HUES6 (cell line): ENCODE data around the gene TXN2.
"Not testable (repeated sequence)": the region's sequence is repeated elsewhere in the genome, so short reads cannot be mapped to it uniquely, and the experiment has no call there.

ENCODE experiments used
- H3K27ac ChIP-seq: 2 replicates; pipeline ENCODE4 v1.7.0; 2013; ENCODE audit warnings: low read depth, mild to moderate bottlenecking, low read length, inconsistent platforms
- H3K27me3 ChIP-seq: 2 replicates; pipeline ENCODE4 v1.6.1; 2013; ENCODE audit warnings: low read length; ENCODE audit not compliant: control insufficient read depth, insufficient read depth
- H3K36me3 ChIP-seq: 2 replicates; pipeline ENCODE4 v1.6.1; 2013; ENCODE audit warnings: low read length; ENCODE audit not compliant: control insufficient read depth, insufficient read depth
- H3K4me1 ChIP-seq: 2 replicates; pipeline ENCODE4 v1.6.1; 2013; ENCODE audit warnings: low read length; ENCODE audit not compliant: control insufficient read depth, insufficient read depth
- H3K4me3 ChIP-seq: 2 replicates; pipeline ENCODE4 v1.5.1; 2013; ENCODE audit warnings: low read depth, low read length
- H3K9ac ChIP-seq: one replicate; pipeline ENCODE4 v1.6.1; 2013; ENCODE audit warnings: mild to moderate bottlenecking, low read length
- H3K9me3 ChIP-seq: 2 replicates; pipeline ENCODE4 v1.6.1; 2013; ENCODE audit warnings: low read depth, low read length; ENCODE audit not compliant: control insufficient read depth, insufficient read depth

The TXN2 gene

DNA sequence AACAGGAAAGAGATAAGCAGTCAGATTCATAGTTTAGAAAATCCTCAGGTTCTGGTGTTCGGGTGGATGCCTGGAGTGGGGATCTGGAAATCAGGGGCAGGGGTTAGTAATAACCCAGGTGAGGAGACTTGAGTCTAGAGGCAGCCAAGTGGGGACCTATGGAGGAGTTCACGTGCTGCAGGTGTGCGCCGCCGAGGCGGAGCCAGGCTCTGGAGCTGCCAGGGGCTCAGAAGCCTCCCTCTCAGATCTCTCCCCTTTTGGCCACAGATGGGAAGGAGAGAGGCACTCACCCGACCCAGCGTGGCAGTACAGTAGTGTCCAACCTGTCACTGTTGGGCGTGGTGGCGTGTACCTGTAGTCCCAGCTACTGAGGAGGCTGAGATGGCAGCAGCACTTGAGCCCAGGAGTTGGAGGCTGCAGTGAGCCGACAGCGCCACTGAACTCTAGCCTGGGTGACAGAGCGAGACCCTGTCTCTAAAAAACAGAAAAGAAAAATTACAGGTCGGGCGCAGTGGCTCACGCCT lies 27.5 kb downstream of the TXN2 start:
- no peak overlapping the region for H3K4me3 ChIP-seq
- H3K9ac ChIP-seq = no peak overlapping the region

DNA sequence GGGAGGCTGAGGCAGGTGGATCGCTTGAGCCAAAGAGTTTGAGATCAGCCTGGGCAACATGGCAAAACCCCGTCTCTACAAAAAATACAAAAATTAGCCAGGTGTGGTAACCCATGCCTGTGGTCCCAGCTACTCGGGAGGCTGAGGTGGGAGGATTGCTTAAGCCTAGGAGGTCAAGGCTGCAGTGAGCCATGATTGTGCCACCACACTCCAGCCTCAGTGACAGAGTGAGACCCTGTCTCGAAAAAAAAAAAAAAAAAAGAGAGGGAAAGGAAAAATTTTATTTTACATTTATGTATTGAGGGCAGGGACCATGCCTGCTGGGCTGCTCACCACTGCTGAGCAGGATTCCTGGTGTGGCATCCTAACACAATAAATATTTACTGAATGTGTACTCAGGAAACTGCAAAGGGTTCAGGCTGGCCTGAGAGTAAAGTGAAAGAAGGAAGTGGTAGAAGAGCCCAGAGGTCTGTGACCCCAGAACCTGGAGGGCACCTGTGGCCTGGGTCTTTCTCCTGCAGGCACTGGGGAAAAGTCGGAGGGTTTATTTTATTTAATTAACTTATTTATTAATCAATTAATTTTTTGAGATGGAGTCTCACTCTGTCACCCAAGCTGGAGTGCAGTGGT lies 28.3 kb downstream of the TXN2 start:
- H3K9ac ChIP-seq, H3K36me3 ChIP-seq, H3K27me3 ChIP-seq, H3K27ac ChIP-seq, H3K9me3 ChIP-seq, H3K4me3 ChIP-seq: not testable (repeated sequence)
- peaks cover 37% of the 10 kb centered on the region for H3K4me1 ChIP-seq

More for the DNA sequence above, 27.5 kb downstream of the TXN2 start:
- H3K9me3 ChIP-seq = no peaks in the 10 kb centered on the region
- no peaks in the 10 kb centered on the region for H3K36me3 ChIP-seq
- no peaks in the 10 kb centered on the region for H3K27me3 ChIP-seq
- no peak overlapping the region for H3K27ac ChIP-seq
- peaks cover 38% of the 10 kb centered on the region for H3K4me1 ChIP-seq

DNA sequence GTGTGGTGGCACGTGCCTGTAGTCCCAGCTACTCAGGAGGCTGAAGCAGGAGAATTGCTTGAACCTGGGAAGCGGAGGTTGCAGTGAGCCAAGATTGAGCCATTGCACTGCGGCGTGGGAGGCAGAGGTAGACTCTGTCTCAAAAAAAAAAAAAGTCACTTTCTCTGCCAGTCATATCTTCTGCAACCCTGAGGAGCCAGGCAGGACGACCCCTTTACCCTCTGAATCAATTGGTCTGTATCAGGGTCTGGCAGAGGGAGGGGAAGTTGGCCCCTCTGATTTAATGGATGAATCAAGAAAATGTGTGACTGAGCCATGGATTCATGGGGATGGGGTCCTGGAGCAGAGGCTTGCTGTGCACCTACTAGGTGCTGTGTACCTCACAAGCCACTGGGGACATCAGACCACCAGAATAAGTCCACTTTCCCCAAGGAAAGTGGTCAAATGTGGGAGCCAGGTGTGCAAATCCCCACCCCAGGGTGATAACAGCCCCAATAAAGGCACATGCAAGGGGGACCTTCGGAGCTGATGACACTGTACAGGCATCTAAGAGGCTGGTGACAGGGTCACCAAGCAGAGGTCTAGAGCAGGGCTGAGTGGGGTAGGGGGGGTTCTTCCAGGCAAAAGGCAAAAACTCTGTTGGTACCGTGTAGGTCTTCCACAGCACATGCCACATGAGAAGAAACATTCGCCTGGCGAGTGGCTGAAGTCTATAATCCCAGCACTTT lies 29.0 kb downstream of the TXN2 start:
- Histone ChIP-seq H3K27ac (no peak overlapping the region), H3K9me3 (no peaks in the 10 kb centered on the region), H3K9ac (no peak overlapping the region), H3K4me1 (peaks cover 32% of the 10 kb centered on the region), H3K36me3 (no peaks in the 10 kb centered on the region), H3K4me3 (no peak overlapping the region), H3K27me3 (no peaks in the 10 kb centered on the region)

DNA sequence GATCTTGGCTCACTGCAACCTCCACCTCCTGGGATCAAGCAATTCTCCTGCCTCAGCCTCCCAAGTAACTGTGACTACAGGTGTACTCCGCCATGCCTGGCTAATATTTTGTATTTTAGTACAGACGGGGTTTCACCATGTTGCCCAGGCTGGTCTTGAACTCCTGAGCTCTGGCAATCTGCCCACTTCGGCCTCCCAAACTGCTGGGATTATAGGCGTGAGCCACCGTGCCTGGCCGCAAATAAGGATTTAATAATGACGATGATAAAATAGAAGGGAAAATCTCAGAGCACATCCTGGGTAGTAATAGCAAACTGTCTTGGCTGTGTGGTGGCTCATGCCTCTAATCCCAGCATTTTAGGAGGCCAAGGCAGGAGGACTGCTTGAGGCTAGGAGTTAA lies 30.5 kb downstream of the TXN2 start:
- not testable (repeated sequence) for H3K9ac ChIP-seq, H3K27ac ChIP-seq, H3K4me3 ChIP-seq, H3K9me3 ChIP-seq, H3K27me3 ChIP-seq, H3K36me3 ChIP-seq
- peaks cover 31% of the 10 kb centered on the region for H3K4me1 ChIP-seq

DNA sequence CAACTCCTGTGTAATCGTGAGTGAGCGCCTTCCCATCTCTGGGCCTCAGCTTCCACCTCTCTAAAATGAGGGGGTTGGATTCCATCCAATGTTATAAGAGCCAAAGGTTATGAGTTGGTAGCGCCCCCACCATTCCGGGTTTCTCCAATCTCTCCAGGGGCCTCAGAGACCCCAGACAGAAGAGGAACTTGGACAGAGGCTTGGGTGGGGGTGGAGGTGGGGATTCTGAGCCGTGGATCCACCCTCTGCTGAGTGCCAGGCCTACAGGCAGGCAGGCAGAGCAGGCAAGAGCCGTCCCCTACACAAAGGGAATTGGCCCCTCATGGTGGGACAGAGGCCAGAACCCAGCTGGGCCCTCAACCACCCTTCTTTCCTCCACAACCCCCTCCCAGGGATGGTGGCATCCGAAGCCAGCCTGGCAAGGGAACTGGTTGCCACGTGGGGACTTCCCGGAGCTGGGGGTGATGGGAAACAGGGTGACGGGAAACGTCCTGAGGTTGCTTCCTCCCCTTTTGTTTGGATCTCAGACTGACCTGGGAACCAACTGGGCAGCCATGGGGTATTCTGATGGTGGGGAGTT lies 31.8 kb downstream of the TXN2 start:
- no peaks in the 10 kb centered on the region for H3K27me3 ChIP-seq
- 0 out of 2 replicates have a peak, but pooled peaks cover 5% of the 10 kb centered on the region for H3K9me3 ChIP-seq
- no peak overlapping the region for H3K27ac ChIP-seq
- H3K36me3 ChIP-seq = no peaks in the 10 kb centered on the region
- H3K4me1 ChIP-seq = peaks cover 22% of the 10 kb centered on the region; the same call in 1 of the 2 replicates
- no peak overlapping the region for H3K9ac ChIP-seq
- H3K4me3 ChIP-seq = no peak overlapping the region

DNA sequence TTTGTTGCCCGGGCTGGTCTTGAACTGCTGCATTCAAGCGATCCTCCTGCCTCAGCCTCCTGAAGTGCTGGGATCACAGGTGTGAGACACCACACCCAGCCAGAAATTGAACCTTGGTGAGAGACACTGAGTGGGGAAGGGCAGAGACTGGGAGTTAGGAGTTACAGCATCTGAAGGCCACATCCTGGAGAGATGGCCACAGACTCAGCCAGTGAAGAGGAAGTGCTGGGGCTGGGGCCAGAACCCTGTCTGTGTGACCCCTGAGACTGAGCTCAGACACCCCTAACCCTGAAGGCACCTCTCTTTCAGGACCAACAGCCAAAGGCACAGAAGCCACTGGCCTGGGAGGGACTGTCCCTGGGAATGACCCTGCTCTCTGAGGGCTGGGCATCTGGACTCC lies 33.8 kb downstream of the TXN2 start:
- Histone ChIP-seq H3K9me3 (0 out of 2 replicates have a peak, but pooled peaks cover 5% of the 10 kb centered on the region), H3K27me3 (no peaks in the 10 kb centered on the region), H3K27ac (no peak overlapping the region), H3K9ac (no peak overlapping the region), H3K4me1 (peaks cover 25% of the 10 kb centered on the region), H3K36me3 (no peaks in the 10 kb centered on the region), H3K4me3 (no peak overlapping the region)

DNA sequence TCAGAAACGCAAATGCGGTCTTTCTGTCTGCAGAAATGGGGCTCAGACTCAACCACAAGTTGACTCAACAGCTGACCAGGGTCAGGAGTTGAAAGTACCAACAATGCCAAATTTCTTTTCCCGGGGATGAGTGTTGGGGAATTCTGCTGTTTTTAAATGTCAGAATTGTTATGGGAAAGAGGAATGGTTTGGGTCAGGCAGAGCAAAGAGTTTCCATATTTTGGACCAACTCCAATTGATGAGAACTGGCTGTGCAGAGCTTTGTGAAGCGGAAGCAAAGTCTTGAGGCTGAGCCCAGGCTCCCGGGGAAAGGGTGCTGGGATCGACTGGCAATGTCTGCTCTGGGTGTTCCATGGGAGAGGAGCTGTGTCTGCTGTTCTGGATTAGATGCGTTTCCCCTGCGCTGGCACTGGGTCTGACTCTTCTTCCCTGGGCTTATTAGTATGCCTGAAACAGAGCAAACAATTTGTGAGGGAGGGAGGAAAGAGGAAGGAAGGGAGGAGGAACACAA lies 36.2 kb downstream of the TXN2 start:
- Histone ChIP-seq H3K9ac (no peak overlapping the region), H3K9me3 (0 out of 2 replicates have a peak, but pooled peaks cover 5% of the 10 kb centered on the region), H3K4me3 (no peak overlapping the region), H3K4me1 (peaks cover 23% of the 10 kb centered on the region), H3K36me3 (no peaks in the 10 kb centered on the region), H3K27me3 (no peaks in the 10 kb centered on the region), H3K27ac (no peak overlapping the region)

DNA sequence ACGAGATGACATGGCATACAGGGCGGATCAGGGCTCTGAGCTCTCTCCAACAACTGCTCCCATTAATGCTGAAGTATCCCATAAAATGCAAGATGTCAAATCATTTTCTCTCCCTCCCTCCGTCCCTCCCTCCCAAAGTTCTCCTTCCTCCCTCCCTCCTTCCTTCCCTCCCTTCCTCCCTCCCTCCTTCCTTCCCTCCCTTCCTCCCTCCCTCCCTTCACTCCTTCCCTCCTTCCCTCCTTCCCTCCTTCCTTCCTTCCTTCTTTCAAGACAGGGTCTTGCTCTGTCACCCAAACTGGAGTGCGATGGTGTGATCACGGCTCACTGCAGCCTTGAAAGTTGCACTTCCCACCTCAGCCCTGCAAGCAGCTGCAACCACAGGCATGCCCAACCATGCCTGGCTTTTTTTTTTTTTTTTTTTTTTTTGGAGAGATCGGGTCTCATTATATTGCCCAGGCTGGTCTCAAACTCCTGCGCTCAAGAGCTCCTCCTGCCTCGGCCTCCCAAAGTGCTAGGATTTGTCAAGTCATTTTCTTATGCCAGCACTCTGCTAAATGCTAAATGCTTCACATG lies 38.2 kb downstream of the TXN2 start:
- Histone ChIP-seq H3K4me3 (no peak overlapping the region), H3K4me1 (peaks cover 17% of the 10 kb centered on the region), H3K9ac (no peak overlapping the region), H3K27me3 (no peaks in the 10 kb centered on the region), H3K9me3 (0 out of 2 replicates have a peak, but pooled peaks cover 5% of the 10 kb centered on the region), H3K27ac (no peak overlapping the region), H3K36me3 (no peaks in the 10 kb centered on the region)

DNA sequence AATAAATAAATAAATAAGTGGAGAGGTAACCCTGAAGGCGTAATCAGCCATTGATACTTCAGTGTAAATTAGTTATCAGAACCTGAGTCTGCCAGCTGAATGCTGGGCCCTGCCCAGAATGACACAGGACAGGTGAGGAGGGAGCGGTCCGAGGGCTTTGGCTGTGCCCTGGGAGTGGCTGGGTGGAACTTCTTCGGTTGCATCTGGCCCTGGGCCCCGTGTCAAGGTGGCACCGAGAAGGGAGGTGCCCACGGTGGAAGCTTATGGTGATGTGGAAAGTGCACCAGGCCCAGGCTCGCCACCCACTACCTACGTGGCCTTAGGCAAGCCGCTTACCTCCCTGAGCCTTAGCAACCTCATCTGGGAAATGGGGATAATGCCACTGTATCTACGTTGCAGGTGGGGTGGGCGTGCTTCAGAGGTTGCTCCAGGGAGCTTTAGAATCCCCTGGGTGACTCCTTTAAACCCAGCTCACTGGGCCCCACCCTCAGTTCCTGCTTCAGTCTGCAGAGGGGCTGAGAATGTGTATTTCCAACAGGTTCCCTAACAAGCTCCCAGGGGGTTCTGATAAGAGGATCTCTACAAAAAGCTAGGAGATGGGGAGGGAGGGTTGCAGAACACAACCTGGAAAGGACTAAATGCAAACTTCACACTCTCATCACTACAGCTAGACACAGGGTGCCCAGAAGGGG lies 38.8 kb downstream of the TXN2 start:
- Histone ChIP-seq H3K36me3 (no peaks in the 10 kb centered on the region), H3K27me3 (no peaks in the 10 kb centered on the region), H3K27ac (no peak overlapping the region), H3K4me1 (peaks cover 17% of the 10 kb centered on the region), H3K9ac (no peak overlapping the region), H3K4me3 (no peak overlapping the region), H3K9me3 (0 out of 2 replicates have a peak, but pooled peaks cover 5% of the 10 kb centered on the region)

DNA sequence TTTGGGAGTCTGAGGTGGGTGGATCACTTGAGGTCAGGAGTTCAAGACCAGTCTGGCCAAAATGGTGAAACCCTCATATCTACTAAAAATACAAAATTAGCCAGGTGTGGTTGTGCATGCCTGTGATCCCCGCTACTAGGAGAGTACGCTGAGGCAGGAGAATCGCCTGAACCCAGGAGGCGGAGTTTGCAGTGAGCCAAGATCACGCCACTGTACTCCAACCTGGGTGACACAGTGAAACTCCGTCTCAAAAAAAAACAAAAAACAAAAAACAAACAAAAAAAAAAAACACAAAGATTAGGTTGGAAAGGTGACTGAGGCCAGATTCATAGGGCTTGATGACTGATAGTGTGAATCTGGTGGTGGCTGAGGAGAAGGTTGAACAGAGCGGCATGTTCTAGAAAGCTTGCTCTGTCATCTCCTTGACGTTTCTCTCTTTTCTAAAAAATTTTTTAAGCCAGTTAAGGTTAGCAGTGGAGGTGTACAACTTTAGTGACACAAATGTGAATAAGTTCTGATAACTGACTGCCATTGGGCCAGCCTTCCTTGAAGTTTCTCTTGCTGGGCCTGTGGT lies 40.9 kb downstream of the TXN2 start:
- H3K9me3 ChIP-seq = 0 out of 2 replicates have a peak, but pooled peaks cover 3% of the 10 kb centered on the region
- no peaks in the 10 kb centered on the region for H3K36me3 ChIP-seq
- H3K27ac ChIP-seq = no peak overlapping the region; the same call in 1 of the 2 replicates
- peaks cover 28% of the 10 kb centered on the region for H3K4me1 ChIP-seq
- H3K4me3 ChIP-seq = no peak overlapping the region
- no peaks in the 10 kb centered on the region for H3K27me3 ChIP-seq
- H3K9ac ChIP-seq = no peak overlapping the region
